ENCODE measurements around the gene WEE2.

DNA sequence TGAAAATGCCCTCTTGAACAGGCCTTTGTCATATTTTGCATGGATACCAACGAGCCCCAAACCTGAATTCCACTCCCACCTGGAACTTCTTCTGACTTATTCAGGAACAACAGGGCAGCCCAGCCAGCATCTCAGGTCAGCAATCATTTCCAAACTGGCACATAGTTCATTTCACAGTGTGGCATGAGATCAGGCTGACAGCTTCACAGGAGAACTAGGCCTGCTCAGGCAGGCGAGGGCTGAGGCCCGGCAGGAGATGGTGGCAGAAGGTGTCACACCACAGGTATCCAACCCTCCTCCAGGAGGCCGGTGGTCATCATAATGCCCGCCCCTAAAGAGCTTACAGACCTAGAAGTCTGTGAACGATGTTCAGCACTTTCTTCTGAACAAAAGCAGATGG is 48.7 kb upstream of the WEE2 start:
- no peak for TF ChIP-seq POLR2A (IDR thresholded peaks at IDR 0.05)
- TF ChIP-seq, protein P1, sequence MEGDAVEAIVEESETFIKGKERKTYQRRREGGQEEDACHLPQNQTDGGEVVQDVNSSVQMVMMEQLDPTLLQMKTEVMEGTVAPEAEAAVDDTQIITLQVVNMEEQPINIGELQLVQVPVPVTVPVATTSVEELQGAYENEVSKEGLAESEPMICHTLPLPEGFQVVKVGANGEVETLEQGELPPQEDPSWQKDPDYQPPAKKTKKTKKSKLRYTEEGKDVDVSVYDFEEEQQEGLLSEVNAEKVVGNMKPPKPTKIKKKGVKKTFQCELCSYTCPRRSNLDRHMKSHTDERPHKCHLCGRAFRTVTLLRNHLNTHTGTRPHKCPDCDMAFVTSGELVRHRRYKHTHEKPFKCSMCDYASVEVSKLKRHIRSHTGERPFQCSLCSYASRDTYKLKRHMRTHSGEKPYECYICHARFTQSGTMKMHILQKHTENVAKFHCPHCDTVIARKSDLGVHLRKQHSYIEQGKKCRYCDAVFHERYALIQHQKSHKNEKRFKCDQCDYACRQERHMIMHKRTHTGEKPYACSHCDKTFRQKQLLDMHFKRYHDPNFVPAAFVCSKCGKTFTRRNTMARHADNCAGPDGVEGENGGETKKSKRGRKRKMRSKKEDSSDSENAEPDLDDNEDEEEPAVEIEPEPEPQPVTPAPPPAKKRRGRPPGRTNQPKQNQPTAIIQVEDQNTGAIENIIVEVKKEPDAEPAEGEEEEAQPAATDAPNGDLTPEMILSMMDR (IDR thresholded peaks at IDR 0.05), result no peak
